ENCODE measurements around the gene SBF1. TPM values are rescaled to one million over a fixed set of nuclear protein-coding genes. Genes with fewer than 3 reads are reported as not detected.

The SBF1 gene
- total and polyA plus RNA-seq, 12 donors: 41.0 to 73.0 (median 48.1) TPM

DNA sequence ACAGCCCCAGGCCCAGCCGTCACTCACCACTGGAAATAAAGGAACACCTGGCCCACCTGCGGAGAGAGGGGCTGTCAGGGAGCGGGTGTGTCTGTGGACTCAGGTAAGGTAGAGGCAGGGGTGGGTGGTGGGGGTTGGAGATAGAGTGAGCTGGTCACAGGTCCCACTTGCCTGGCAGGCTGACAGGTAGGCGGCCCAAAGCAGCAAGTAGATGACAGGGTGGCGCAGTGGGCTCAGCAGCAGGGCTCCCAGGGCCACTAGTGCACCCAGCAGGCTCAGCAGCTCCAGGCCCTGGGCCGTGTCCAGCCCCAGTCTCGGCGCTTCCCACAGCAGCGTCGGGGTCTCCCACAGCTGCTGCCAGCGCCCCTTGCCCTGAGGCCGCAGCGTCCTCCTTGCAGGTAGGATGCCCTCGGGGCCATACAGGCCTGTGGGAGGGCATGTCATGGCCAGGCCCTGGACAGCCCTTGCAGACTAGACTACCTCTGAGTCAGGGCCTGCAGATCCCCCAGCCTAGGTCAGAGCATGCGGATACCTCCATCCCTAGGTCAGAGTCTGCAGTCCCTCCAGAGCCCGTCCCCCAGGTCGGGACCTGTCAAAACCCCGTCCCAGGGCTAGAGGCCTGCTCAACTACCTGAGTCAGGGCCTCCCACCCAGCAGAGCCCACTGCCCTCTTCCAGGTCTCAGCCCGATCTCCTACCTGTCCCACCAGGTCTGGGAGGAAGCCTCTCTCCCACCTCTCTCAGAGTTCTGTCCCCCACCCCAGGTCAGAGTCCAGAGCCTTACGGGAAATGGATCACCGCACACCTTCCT is 32.0 kb upstream of the SBF1 start:
- WGBS, 2 donors: 27 to 29% methylated on average over 15 to 21 of the region's 21 CpGs
- DNase-seq: no peak
- Histone ChIP-seq H3K4me1 (peaks cover 13 to 33% (median 27%) of the 10 kb centered on the region in 9 donors), H3K4me3 (peak overlapping the region; percentile 41 to 100 (median 94)), H3K27me3 (no peaks in the 10 kb centered on the region), H3K27ac (peak overlapping the region; percentile 64 to 97 (median 94)), H3K36me3 (peaks cover 3 to 51% (median 23%) of the 10 kb centered on the region in 9 donors), H3K9me3 (no peaks in the 10 kb centered on the region)
- TF ChIP-seq, protein P1, sequence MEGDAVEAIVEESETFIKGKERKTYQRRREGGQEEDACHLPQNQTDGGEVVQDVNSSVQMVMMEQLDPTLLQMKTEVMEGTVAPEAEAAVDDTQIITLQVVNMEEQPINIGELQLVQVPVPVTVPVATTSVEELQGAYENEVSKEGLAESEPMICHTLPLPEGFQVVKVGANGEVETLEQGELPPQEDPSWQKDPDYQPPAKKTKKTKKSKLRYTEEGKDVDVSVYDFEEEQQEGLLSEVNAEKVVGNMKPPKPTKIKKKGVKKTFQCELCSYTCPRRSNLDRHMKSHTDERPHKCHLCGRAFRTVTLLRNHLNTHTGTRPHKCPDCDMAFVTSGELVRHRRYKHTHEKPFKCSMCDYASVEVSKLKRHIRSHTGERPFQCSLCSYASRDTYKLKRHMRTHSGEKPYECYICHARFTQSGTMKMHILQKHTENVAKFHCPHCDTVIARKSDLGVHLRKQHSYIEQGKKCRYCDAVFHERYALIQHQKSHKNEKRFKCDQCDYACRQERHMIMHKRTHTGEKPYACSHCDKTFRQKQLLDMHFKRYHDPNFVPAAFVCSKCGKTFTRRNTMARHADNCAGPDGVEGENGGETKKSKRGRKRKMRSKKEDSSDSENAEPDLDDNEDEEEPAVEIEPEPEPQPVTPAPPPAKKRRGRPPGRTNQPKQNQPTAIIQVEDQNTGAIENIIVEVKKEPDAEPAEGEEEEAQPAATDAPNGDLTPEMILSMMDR (IDR thresholded peaks at IDR 0.05): no peak
- intact Hi-C loops (cut with DNase I): loop anchor here in 5 of 10 donors (1.0 to 10.0 kb wide), 3 partner anchors 32 to 262 kb away; partner anchors contain the start of genes TUBGCP6 (in 4 of the 5) and SBF1 (in 3 of the 5)
- peak in 6 of 8 donors; percentile 2 to 40 (median 9) for ATAC-seq

DNA sequence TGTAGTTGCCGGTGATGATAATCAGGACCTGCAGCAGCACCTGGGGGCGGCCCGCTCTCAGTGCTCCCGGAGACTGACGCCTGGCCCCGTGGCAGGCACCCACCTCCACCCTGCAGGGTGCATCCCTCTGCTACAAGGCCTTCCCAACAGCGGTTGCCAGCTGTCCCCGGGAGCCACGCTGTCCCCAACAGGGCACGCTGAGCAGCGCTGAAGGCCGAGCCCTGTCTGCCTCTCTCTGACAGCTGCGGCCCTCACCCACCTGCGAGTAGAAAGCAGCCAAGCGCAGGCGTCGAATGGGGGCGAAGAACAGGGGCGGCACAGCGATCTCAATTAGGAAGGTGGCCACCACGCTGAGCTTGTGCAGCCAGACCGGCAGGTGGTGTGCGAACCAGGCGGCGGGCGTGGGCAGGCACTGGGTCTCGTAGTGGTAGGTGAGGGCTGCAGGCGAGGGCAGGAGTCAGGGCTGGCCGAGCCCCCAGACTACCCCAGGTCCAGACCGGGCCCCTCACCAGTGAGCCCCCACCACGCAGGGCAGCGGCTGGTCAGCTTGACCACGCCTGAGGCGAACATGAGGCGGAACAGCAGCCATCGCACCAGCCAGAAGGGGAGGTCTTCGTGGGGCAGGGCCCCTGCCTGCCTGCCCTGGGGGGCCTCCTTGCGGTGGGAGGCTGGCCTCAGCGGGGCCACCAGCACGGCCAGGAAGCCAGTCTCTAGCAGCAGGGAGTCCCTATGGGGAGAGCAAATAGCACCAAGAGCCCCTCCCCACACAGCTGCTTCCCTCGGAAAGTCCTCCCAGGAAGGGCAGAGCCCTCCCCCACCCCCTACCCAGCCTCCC is 31.2 kb upstream of the SBF1 start:
- peaks cover 13 to 33% (median 27%) of the 10 kb centered on the region in 9 donors for H3K4me1 ChIP-seq
- TF ChIP-seq, protein P1 (IDR thresholded peaks at IDR 0.05): no peak
- H3K27me3 ChIP-seq: no peaks in the 10 kb centered on the region
- peak overlapping the region in 9 of 10 donors; percentile 89 to 100 (median 95) for H3K4me3 ChIP-seq
- H3K27ac ChIP-seq: peak overlapping the region in 1 of 10 donors; percentile 95
- no peaks in the 10 kb centered on the region for H3K9me3 ChIP-seq
- 88 to 90% methylated on average over 41 of the region's 41 CpGs for WGBS, 2 donors
- H3K36me3 ChIP-seq: peaks cover 3 to 51% (median 23%) of the 10 kb centered on the region in 9 donors
- DNase-seq (no peak), ATAC-seq (peak in 1 of 8 donors; percentile 6)
- intact Hi-C loops (cut with DNase I): loop anchor here in 5 of 10 donors (2.0 to 10.0 kb wide), 2 partner anchors 31 to 261 kb away; partner anchors contain the start of genes TUBGCP6 (in 4 of the 5) and SBF1 (in 2 of the 5)

DNA sequence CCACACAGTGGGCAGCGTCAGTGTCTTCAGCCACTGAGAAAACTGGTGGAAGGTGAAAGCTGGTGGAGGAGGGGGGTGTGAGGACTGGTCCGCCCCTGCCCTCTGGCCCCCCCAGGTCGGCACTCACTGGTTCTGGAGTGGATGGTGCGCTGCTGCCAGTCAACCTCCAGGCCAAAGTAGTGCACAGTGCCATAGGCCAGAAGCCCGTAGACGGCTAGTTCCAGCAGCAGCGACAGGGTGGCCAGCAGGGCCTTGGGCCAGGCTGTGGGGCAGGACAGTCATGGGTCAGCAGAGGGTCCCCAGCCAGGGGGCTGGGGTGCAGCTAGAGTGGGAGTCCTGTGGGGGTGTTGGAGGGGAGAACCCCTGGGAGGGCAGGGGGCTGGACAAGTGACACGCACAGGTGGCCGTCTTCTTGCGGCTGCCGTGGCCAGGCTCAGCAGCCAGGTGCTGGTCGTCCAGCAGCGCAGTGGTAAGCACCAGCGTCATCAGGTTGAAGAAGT is 30.5 kb upstream of the SBF1 start:
- WGBS, 2 donors: 91 to 96% methylated on average over 14 of the region's 14 CpGs
- Histone ChIP-seq H3K4me3 (no peak overlapping the region), H3K27me3 (no peaks in the 10 kb centered on the region), H3K4me1 (peaks cover 13 to 33% (median 27%) of the 10 kb centered on the region in 9 donors), H3K36me3 (peaks cover 3 to 44% (median 20%) of the 10 kb centered on the region in 9 donors), H3K9me3 (no peaks in the 10 kb centered on the region), H3K27ac (no peak overlapping the region)
- ATAC-seq (no peak), DNase-seq (no peak)
- TF ChIP-seq, protein P1 (IDR thresholded peaks at IDR 0.05): no peak
- intact Hi-C loops (cut with DNase I): loop anchor here in 4 of 10 donors (10.0 kb wide), 1 partner anchor 261 kb away; the partner anchor contains the start of gene TUBGCP6 (in 4 of the 4)

Measured in heart right ventricle (tissue), 16 donors.